GM18858 (cell line): ENCODE measurements around the gene BCL2L15.

Source experiments
- ATAC-seq: cut with Tn5 transposase; IDR thresholded peaks from one replicate; pipeline ENCODE4 v1.9.1; 2021; ENCODE audit not compliant: unreplicated experiment

The BCL2L15 gene

GRCh38 chr1:113834716-113835115 is 52.7 kb downstream of the BCL2L15 start:
- no peak for ATAC-seq
